HG02840 (cell line): Measurements from ENCODE around the gene TRPV5.

Experiments used
- ATAC-seq: cut with Tn5 transposase; IDR thresholded peaks from one replicate; pipeline ENCODE4 v1.9.1; 2021; ENCODE audit warnings: mild to moderate bottlenecking, moderate library complexity, moderate number of reproducible peaks; ENCODE audit not compliant: unreplicated experiment, low FRiP score

Gene TRPV5

GRCh38 chr7:142873871-142874270 is 59.7 kb downstream of the TRPV5 start:
- no peak for ATAC-seq

GRCh38 chr7:142873281-142873784 is 60.2 kb downstream of the TRPV5 start:
- no peak for ATAC-seq

- no peak for ATAC-seq
Measured at GRCh38 chr7:142872106-142872675, 61.4 kb downstream of the TRPV5 start.

- ATAC-seq = no peak
Measured at GRCh38 chr7:142871260-142872105, 62.1 kb downstream of the TRPV5 start.

- ATAC-seq = no peak
Measured at GRCh38 chr7:142870566-142871259, 62.8 kb downstream of the TRPV5 start.

- no peak for ATAC-seq
Measured at GRCh38 chr7:142870147-142870559, 63.4 kb downstream of the TRPV5 start.

GRCh38 chr7:142869434-142869833 is 64.1 kb downstream of the TRPV5 start:
- no peak for ATAC-seq

- ATAC-seq = no peak
Measured at GRCh38 chr7:142868986-142869415, 64.5 kb downstream of the TRPV5 start.

GRCh38 chr7:142868188-142868985 is 65.2 kb downstream of the TRPV5 start:
- ATAC-seq = no peak

GRCh38 chr7:142867398-142868187 is 66.0 kb downstream of the TRPV5 start:
- no peak for ATAC-seq

GRCh38 chr7:142867097-142867378 is 66.5 kb downstream of the TRPV5 start:
- ATAC-seq = no peak

GRCh38 chr7:142866361-142867096 is 67.0 kb downstream of the TRPV5 start:
- no peak for ATAC-seq

- no peak for ATAC-seq
Measured at GRCh38 chr7:142865766-142866165, 67.8 kb downstream of the TRPV5 start.

GRCh38 chr7:142864980-142865747 is 68.4 kb downstream of the TRPV5 start:
- ATAC-seq = no peak

- ATAC-seq = no peak
Measured at GRCh38 chr7:142863891-142864685, 69.5 kb downstream of the TRPV5 start.

GRCh38 chr7:142862786-142863400 is 70.7 kb downstream of the TRPV5 start:
- ATAC-seq = no peak

- ATAC-seq = no peak
Measured at GRCh38 chr7:142862351-142862750, 71.2 kb downstream of the TRPV5 start.
